OCI-LY7 (cell line): ENCODE measurements around the gene EPB41. TPM values are rescaled to one million over a fixed set of nuclear protein-coding genes. Genes with fewer than 3 reads are reported as not detected.

Experiments used
- BruUV-seq: library from RNA; stranded (reverse); fragments of 400-500 nt; replicated peaks from 2 replicates; lab custom pipeline; 2021; lab: Mats Ljungman, UMichigan
- CTCF ChIA-PET: fragments of 300-600 bp; sonication (Branson Sonifier 250); formaldehyde crosslinking; loops from one replicate; lab custom pipeline; 2022; ENCODE audit warnings: antibody characterized with exemption; ENCODE audit not compliant: unreplicated experiment; lab: Charles Lee
- POLR2A ChIA-PET: fragments of 300-600 bp; sonication (Branson Sonifier 250); formaldehyde crosslinking; loops from one replicate; lab custom pipeline; 2022; ENCODE audit warnings: antibody characterized with exemption; lab: Charles Lee
- DNase-seq: peaks from one replicate; pipeline ENCODE4 v3.0.0-alpha.2; 2015; ENCODE audit warnings: low spot score
- H2AFZ ChIP-seq: fragments of 200-600 bp; sonication (generic), shearing (Covaris generic); 2 replicates; pipeline ENCODE4 v1.6.1; 2014; ENCODE audit warnings: mild to moderate bottlenecking, antibody characterized with exemption, low read length, moderate library complexity
- H3K27ac ChIP-seq: fragments of 200-600 bp; sonication (generic); 2 replicates; pipeline ENCODE4 v1.5.1; 2014; ENCODE audit warnings: mixed run types, low read depth, mild to moderate bottlenecking, moderate library complexity, low read length, inconsistent platforms; ENCODE audit not compliant: poor library complexity, severe bottlenecking
- H3K36me3 ChIP-seq: fragments of 200-600 bp; sonication (generic); 2 replicates; pipeline ENCODE4 v1.6.1; 2014; ENCODE audit warnings: mild to moderate bottlenecking, antibody characterized with exemption, low read length, moderate library complexity, mixed read lengths; ENCODE audit not compliant: insufficient read depth
- H3K4me1 ChIP-seq: fragments of 200-600 bp; sonication (generic); 2 replicates; pipeline ENCODE4 v1.5.1; 2014; ENCODE audit warnings: mild to moderate bottlenecking, low read length; ENCODE audit not compliant: insufficient read depth, poor library complexity, severe bottlenecking
- H3K4me2 ChIP-seq: fragments of 200-600 bp; sonication (generic); 2 replicates; pipeline ENCODE4 v1.6.1; 2014; ENCODE audit warnings: mild to moderate bottlenecking, low read length
- H3K4me3 ChIP-seq: fragments of 200-600 bp; sonication (generic); 2 replicates; pipeline ENCODE4 v1.5.1; 2014; ENCODE audit warnings: mild to moderate bottlenecking, low read depth, low read length; ENCODE audit not compliant: poor library complexity, severe bottlenecking
- H3K79me2 ChIP-seq: fragments of 200-600 bp; sonication (generic); 2 replicates; pipeline ENCODE4 v1.6.1; 2016; ENCODE audit warnings: low read depth, mild to moderate bottlenecking, low read length, moderate library complexity, mixed read lengths; ENCODE audit not compliant: insufficient read depth
- H3K9me2 ChIP-seq: fragments of 200-600 bp; sonication (generic); 2 replicates; pipeline ENCODE4 v1.6.1; 2016; ENCODE audit warnings: mild to moderate bottlenecking, low read length, mixed read lengths; ENCODE audit not compliant: insufficient read depth
- H3K9me3 ChIP-seq: fragments of 200-600 bp; sonication (generic); 2 replicates; pipeline ENCODE4 v1.6.1; 2014; ENCODE audit warnings: mild to moderate bottlenecking, mixed run types, low read length, mixed read lengths
- H4K20me1 ChIP-seq: fragments of 200-600 bp; sonication (generic); 2 replicates; pipeline ENCODE4 v1.6.1; 2014; ENCODE audit warnings: mild to moderate bottlenecking, antibody characterized with exemption, low read length, moderate library complexity, mixed read lengths; ENCODE audit not compliant: insufficient read depth
- CTCF ChIP-seq: fragments of 200-600 bp; sonication (generic); conservative IDR thresholded peaks from 2 replicates; pipeline ENCODE4 v1.5.1; 2014; ENCODE audit warnings: mild to moderate bottlenecking, antibody characterized with exemption, low read length, moderate library complexity, mixed read lengths
- EZH2phosphoT487 ChIP-seq: fragments of 200-600 bp; sonication (generic); IDR thresholded peaks from 2 replicates; pipeline ENCODE4 v1.6.1; 2018; ENCODE audit warnings: low read depth, borderline replicate concordance, mild to moderate bottlenecking, mixed run types, antibody characterized with exemption, low read length, moderate library complexity, mixed read lengths
- intact Hi-C: fragments of 100-400 bp; cut with micrococcal nuclease; formaldehyde crosslinking; loops from one replicate; pipeline ENCODE4 v1.10.0; 2022; ENCODE audit not compliant: unreplicated experiment
- total RNA-seq, 2 experiments: library from RNA; depleted of rRNA in 1 of 2; stranded (reverse); fragments of >200 nt in 1 of 2; shearing (Covaris generic) in 1 of 2; gene quantifications; 2 replicates each; pipeline ENCODE4 v1.2.3, GENCODE V29; 2014 to 2022

Gene EPB41
- total RNA-seq, 2 experiments from 2014 or later = 102 to 103 TPM

DNA sequence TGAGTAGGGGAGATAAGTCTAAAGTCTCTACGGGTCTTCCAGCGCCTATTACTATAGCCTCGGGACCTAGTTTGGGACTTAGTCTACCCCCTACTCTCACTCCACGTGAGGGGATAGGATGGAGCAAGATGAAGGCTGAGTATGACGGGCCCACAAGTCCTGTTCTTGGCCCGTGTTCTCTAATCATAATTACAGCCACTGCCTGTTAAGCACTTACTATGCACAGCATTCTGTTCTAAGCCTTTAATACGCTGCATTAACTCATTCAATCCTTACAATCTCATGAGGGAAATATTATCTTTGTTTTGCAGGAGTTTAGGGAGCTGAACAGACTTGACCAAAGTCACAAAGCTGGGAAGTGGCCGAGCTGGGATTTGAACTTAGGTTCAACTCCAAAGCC, 23.9 kb upstream of the EPB41 start:
- Histone ChIP-seq H3K9me2 (no peaks in the 10 kb centered on the region), H3K79me2 (peaks cover 5% of the 10 kb centered on the region; the same call in 1 of the 2 replicates), H3K4me3 (no peak overlapping the region), H3K9me3 (no peaks in the 10 kb centered on the region), H3K4me1 (peaks cover 20% of the 10 kb centered on the region), H4K20me1 (no peaks in the 10 kb centered on the region), H3K27ac (no peak overlapping the region), H3K4me2 (no peak overlapping the region), H3K36me3 (peaks cover 13% of the 10 kb centered on the region; the same call in 1 of the 2 replicates), H2AFZ (no peak overlapping the region)
- ChIA-PET CTCF (no interaction called here), POLR2A (no interaction called here)
- no peak for TF ChIP-seq CTCF
- TF ChIP-seq EZH2phosphoT487 = no peak
- DNase-seq = no peak
- no TSS peak for BruUV-seq
- intact Hi-C loops = no loop called here

GRCh38 chr1:28890836-28891235, 23.5 kb upstream of the EPB41 start:
- H2AFZ ChIP-seq = no peak overlapping the region
- no peak overlapping the region for H3K27ac ChIP-seq
- no peak for DNase-seq
- TF ChIP-seq EZH2phosphoT487 = no peak
- no peak for TF ChIP-seq CTCF
- H3K36me3 ChIP-seq = peaks cover 13% of the 10 kb centered on the region; the same call in 1 of the 2 replicates
- intact Hi-C loops = no loop called here
- POLR2A ChIA-PET = interaction anchor here (0.6 kb wide), 1 partner anchor 79 kb away, joined by 3 read pairs; no protein-coding TSS in a partner anchor
- no peaks in the 10 kb centered on the region for H3K9me2 ChIP-seq
- no peak overlapping the region for H3K4me3 ChIP-seq
- peaks cover 16% of the 10 kb centered on the region for H3K4me1 ChIP-seq
- H3K9me3 ChIP-seq = no peaks in the 10 kb centered on the region
- H4K20me1 ChIP-seq = no peaks in the 10 kb centered on the region
- CTCF ChIA-PET = no interaction called here
- H3K4me2 ChIP-seq = no peak overlapping the region
- peaks cover 5% of the 10 kb centered on the region; the same call in 1 of the 2 replicates for H3K79me2 ChIP-seq
- no TSS peak for BruUV-seq

DNA sequence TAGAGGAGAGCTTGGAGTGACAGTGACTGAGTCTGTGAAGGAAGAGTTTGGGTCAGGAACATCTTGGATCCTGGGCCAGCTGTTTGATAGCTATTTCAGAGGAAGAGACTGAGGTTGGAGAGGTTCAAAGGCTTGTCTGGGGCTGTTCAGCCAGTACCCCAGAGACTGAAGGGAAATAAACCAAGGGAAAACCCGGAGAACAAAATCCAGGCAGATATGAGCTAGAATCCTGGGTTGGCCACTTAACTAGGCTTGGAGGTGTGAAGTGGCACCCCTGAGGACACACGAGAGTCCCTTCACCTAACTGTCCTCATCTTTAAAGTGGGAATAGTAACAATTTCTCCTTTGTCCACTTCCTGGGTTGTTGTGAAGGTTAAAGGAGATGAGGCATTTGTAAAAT, 23.1 kb upstream of the EPB41 start:
- BruUV-seq = no TSS peak
- Histone ChIP-seq H3K4me3 (no peak overlapping the region), H4K20me1 (no peaks in the 10 kb centered on the region), H3K9me2 (no peaks in the 10 kb centered on the region), H3K4me1 (peaks cover 12% of the 10 kb centered on the region), H3K9me3 (no peaks in the 10 kb centered on the region), H3K27ac (no peak overlapping the region), H3K4me2 (no peak overlapping the region), H2AFZ (no peak overlapping the region), H3K79me2 (peaks cover 5% of the 10 kb centered on the region; the same call in 1 of the 2 replicates), H3K36me3 (peaks cover 13% of the 10 kb centered on the region; the same call in 1 of the 2 replicates)
- DNase-seq = no peak
- ChIA-PET CTCF (no interaction called here), POLR2A (interaction anchor here (0.6 kb wide), 1 partner anchor 79 kb away, joined by 3 read pairs; no protein-coding TSS in a partner anchor)
- TF ChIP-seq CTCF = no peak
- intact Hi-C loops = no loop called here
